ENCODE measurements around the gene ZNF791. TPM values are rescaled to one million over a fixed set of nuclear protein-coding genes. Genes with fewer than 3 reads are reported as not detected.
A peak's percentile ranks its signal among the peaks of the same experiment; 100 is the strongest.

ZNF791 gene
- total and polyA plus RNA-seq, 9 donors = 7.5 to 13.6 (median 11.8) TPM

DNA sequence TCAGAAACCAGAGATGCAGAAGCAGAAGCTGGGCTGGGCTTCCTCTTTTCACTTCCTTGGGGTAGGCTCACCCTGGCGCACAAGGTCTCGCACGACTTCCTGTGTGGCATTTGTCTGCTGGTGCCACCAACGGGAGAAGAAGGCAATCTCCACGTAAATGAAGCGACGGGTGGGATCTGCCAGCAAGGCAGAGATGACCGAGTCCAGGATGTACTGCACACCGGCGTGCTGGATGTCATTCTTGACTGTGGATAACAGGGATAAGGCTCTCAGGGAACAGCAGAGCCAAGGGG, 54.5 kb downstream of the ZNF791 start:
- H3K36me3 ChIP-seq (ENCODE audit: control insufficient read depth, insufficient read depth, low read length) = peaks cover 48% of the 10 kb centered on the region
- H3K27ac ChIP-seq (ENCODE audit: low read length) = no peak overlapping the region
- WGBS (ENCODE audit: insufficient coverage) = 80% methylated on average over 10 of the region's 10 CpGs
- H3K27me3 ChIP-seq (ENCODE audit: control insufficient read depth, insufficient read depth, low read length) = no peaks in the 10 kb centered on the region
- H3K4me3 ChIP-seq (ENCODE audit: low read length) = no peak overlapping the region
- peak; percentile 68 for DNase-seq
- peaks cover 29% of the 10 kb centered on the region for H3K4me1 ChIP-seq (ENCODE audit: control insufficient read depth, insufficient read depth, low read length)
- no peaks in the 10 kb centered on the region for H3K9me3 ChIP-seq (replicated peaks; ENCODE audit: control insufficient read depth, low read depth, low read length)

DNA sequence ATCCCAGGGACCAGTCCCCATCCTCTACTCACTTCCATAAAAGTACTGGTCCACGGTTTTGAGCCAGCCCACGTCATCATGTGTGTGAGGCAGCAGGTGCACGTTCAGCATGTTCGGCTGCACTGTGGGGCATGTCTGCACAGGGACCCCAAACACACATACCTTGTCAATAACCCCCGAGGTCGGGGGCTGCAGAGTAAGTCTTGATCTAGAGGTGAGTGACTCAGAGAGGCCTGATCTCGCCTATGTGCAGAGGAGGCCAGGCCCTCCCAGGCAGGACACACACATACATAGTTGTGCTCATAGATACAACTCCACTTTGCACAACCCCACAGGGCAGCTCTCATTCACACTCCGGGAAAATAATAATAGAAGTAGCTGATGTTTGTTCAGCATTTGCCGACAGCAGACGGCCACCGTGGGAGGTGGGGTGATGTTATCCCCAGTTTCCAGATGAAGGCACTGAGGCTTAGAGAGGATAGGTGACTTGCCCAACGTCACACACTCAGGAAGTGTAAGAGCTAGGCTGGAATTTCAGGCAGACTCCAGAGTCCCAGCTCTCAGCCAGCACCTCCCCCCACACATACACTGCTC, 55.0 kb downstream of the ZNF791 start:
- H3K4me3 ChIP-seq (ENCODE audit: low read length) = peak overlapping the region; percentile 90
- H3K27ac ChIP-seq (ENCODE audit: low read length) = no peak overlapping the region
- H3K27me3 ChIP-seq (ENCODE audit: control insufficient read depth, insufficient read depth, low read length) = no peaks in the 10 kb centered on the region
- no peaks in the 10 kb centered on the region for H3K9me3 ChIP-seq (replicated peaks; ENCODE audit: control insufficient read depth, low read depth, low read length)
- DNase-seq = no peak
- H3K4me1 ChIP-seq (ENCODE audit: control insufficient read depth, insufficient read depth, low read length) = peaks cover 34% of the 10 kb centered on the region
- H3K36me3 ChIP-seq (ENCODE audit: control insufficient read depth, insufficient read depth, low read length) = peaks cover 44% of the 10 kb centered on the region
- 52% methylated on average over 6 of the region's 12 CpGs for WGBS (ENCODE audit: insufficient coverage)

- H3K36me3 ChIP-seq (ENCODE audit: control insufficient read depth, insufficient read depth, low read length) = peaks cover 40% of the 10 kb centered on the region
- H3K9me3 ChIP-seq (replicated peaks; ENCODE audit: control insufficient read depth, low read depth, low read length) = no peaks in the 10 kb centered on the region
- H3K27ac ChIP-seq (ENCODE audit: low read length) = peak within 1 kb of the TSS; percentile 31
- H3K4me1 ChIP-seq (ENCODE audit: control insufficient read depth, insufficient read depth, low read length) = peaks cover 34% of the 10 kb centered on the region
- WGBS (ENCODE audit: insufficient coverage) = 2% methylated on average over 45 of the region's 46 CpGs
- H3K27me3 ChIP-seq (ENCODE audit: control insufficient read depth, insufficient read depth, low read length) = no peaks in the 10 kb centered on the region
- H3K4me3 ChIP-seq (ENCODE audit: low read length) = peak within 1 kb of the TSS; percentile 90
- peak; percentile 87 for DNase-seq
Observed at GRCh38 chr19:12666265-12667048, 55.7 kb downstream of the ZNF791 start, which contains the start of the genes MAN2B1 and WDR83. TSS of gene MAN2B1 (minus strand) at chr19:12666742. CDS start at chr19:12666701, 41 bp downstream. TSS of gene WDR83 (plus strand) at chr19:12666807. CDS start at chr19:12669791, 2,984 bp downstream.

GRCh38 chr19:12667731-12668302, 57.1 kb downstream of the ZNF791 start:
- H3K36me3 ChIP-seq (ENCODE audit: control insufficient read depth, insufficient read depth, low read length) = peaks cover 39% of the 10 kb centered on the region
- H3K27ac ChIP-seq (ENCODE audit: low read length) = no peak overlapping the region
- H3K9me3 ChIP-seq (replicated peaks; ENCODE audit: control insufficient read depth, low read depth, low read length) = no peaks in the 10 kb centered on the region
- no peaks in the 10 kb centered on the region for H3K27me3 ChIP-seq (ENCODE audit: control insufficient read depth, insufficient read depth, low read length)
- no peak for DNase-seq
- no peak overlapping the region for H3K4me3 ChIP-seq (ENCODE audit: low read length)
- peaks cover 34% of the 10 kb centered on the region for H3K4me1 ChIP-seq (ENCODE audit: control insufficient read depth, insufficient read depth, low read length)
- WGBS (ENCODE audit: insufficient coverage) = 40% methylated on average over 1 of the region's 4 CpGs

GRCh38 chr19:12668346-12668745, 57.6 kb downstream of the ZNF791 start:
- Histone ChIP-seq H3K27ac (ENCODE audit: low read length) (peak overlapping the region; percentile 96), H3K27me3 (ENCODE audit: control insufficient read depth, insufficient read depth, low read length) (no peaks in the 10 kb centered on the region), H3K9me3 (replicated peaks; ENCODE audit: control insufficient read depth, low read depth, low read length) (no peaks in the 10 kb centered on the region), H3K4me3 (ENCODE audit: low read length) (peak overlapping the region; percentile 90), H3K36me3 (ENCODE audit: control insufficient read depth, insufficient read depth, low read length) (peaks cover 39% of the 10 kb centered on the region), H3K4me1 (ENCODE audit: control insufficient read depth, insufficient read depth, low read length) (peaks cover 34% of the 10 kb centered on the region)
- WGBS (ENCODE audit: insufficient coverage) = 68% methylated on average over 4 of the region's 8 CpGs
- DNase-seq = no peak

DNA sequence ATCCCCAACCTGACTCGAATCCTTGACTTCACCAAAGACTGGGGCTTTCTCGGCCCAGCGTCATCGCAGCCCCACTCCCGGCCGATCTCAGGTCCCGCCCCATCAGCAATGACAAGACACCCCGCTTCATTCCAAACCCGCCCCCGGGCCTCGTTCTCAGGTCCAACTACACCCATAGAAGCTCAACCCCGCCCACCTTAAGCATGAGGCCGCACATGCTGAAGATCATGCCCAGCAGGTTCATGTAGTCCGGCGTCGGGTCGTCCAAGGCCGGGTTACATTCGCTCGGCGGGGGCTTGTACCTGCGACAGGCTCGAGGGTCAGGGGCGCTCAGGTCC, 58.2 kb downstream of the ZNF791 start:
- Histone ChIP-seq H3K36me3 (ENCODE audit: control insufficient read depth, insufficient read depth, low read length) (peaks cover 39% of the 10 kb centered on the region), H3K4me1 (ENCODE audit: control insufficient read depth, insufficient read depth, low read length) (peaks cover 34% of the 10 kb centered on the region), H3K4me3 (ENCODE audit: low read length) (peak overlapping the region; percentile 90), H3K27me3 (ENCODE audit: control insufficient read depth, insufficient read depth, low read length) (no peaks in the 10 kb centered on the region), H3K9me3 (replicated peaks; ENCODE audit: control insufficient read depth, low read depth, low read length) (no peaks in the 10 kb centered on the region), H3K27ac (ENCODE audit: low read length) (peak overlapping the region; percentile 96)
- 0% methylated on average over 23 of the region's 24 CpGs for whole genome bisulfite sequencing (ENCODE audit: insufficient coverage)
- peak; percentile 82 for DNase-seq

- peaks cover 34% of the 10 kb centered on the region for H3K4me1 ChIP-seq (ENCODE audit: control insufficient read depth, insufficient read depth, low read length)
- H3K9me3 ChIP-seq (replicated peaks; ENCODE audit: control insufficient read depth, low read depth, low read length) = no peaks in the 10 kb centered on the region
- peak overlapping the region; percentile 96 for H3K27ac ChIP-seq (ENCODE audit: low read length)
- peak; percentile 94 for DNase-seq
- under 1% methylated on average over 52 of the region's 64 CpGs for WGBS (ENCODE audit: insufficient coverage)
- H3K27me3 ChIP-seq (ENCODE audit: control insufficient read depth, insufficient read depth, low read length) = no peaks in the 10 kb centered on the region
- H3K36me3 ChIP-seq (ENCODE audit: control insufficient read depth, insufficient read depth, low read length) = peaks cover 41% of the 10 kb centered on the region
- peak overlapping the region; percentile 90 for H3K4me3 ChIP-seq (ENCODE audit: low read length)
Observed at GRCh38 chr19:12669270-12670158, 58.8 kb downstream of the ZNF791 start.

- H3K9me3 ChIP-seq (replicated peaks; ENCODE audit: control insufficient read depth, low read depth, low read length) = no peaks in the 10 kb centered on the region
- peak overlapping the region; percentile 90 for H3K4me3 ChIP-seq (ENCODE audit: low read length)
- WGBS (ENCODE audit: insufficient coverage) = 56% methylated on average over 18 of the region's 26 CpGs
- peak overlapping the region; percentile 96 for H3K27ac ChIP-seq (ENCODE audit: low read length)
- peaks cover 38% of the 10 kb centered on the region for H3K36me3 ChIP-seq (ENCODE audit: control insufficient read depth, insufficient read depth, low read length)
- DNase-seq = no peak
- H3K4me1 ChIP-seq (ENCODE audit: control insufficient read depth, insufficient read depth, low read length) = peaks cover 34% of the 10 kb centered on the region
- H3K27me3 ChIP-seq (ENCODE audit: control insufficient read depth, insufficient read depth, low read length) = no peaks in the 10 kb centered on the region
Observed at GRCh38 chr19:12670159-12670928, 59.6 kb downstream of the ZNF791 start.

GRCh38 chr19:12672744-12673143, 62.0 kb downstream of the ZNF791 start:
- H3K4me3 ChIP-seq (ENCODE audit: low read length) = no peak overlapping the region
- DNase-seq = no peak

More at GRCh38 chr19:12672744-12673143, 62.0 kb downstream of the ZNF791 start:
- H3K9me3 ChIP-seq (replicated peaks; ENCODE audit: control insufficient read depth, low read depth, low read length) = no peaks in the 10 kb centered on the region
- H3K4me1 ChIP-seq (ENCODE audit: control insufficient read depth, insufficient read depth, low read length) = peaks cover 19% of the 10 kb centered on the region
- H3K27me3 ChIP-seq (ENCODE audit: control insufficient read depth, insufficient read depth, low read length) = no peaks in the 10 kb centered on the region
- no peak overlapping the region for H3K27ac ChIP-seq (ENCODE audit: low read length)
- 83% methylated on average over 4 of the region's 10 CpGs for WGBS (ENCODE audit: insufficient coverage)
- peaks cover 57% of the 10 kb centered on the region for H3K36me3 ChIP-seq (ENCODE audit: control insufficient read depth, insufficient read depth, low read length)

All from muscle of leg (tissue), 11 donors.